H1 (cell line): ENCODE measurements around the gene ARHGEF28. TPM values are rescaled to one million over a fixed set of nuclear protein-coding genes. Genes with fewer than 3 reads are reported as not detected.

Experiments used
- EZH2 ChIP-seq: fragments of 200-600 bp; sonication (generic); IDR thresholded peaks from 2 replicates; pipeline ENCODE4 v1.7.1; 2012; ENCODE audit warnings: low read depth, mild to moderate bottlenecking, moderate library complexity, low read length, inconsistent platforms; ENCODE audit not compliant: severe bottlenecking
- KDM4A ChIP-seq: IDR thresholded peaks from one replicate; pipeline ENCODE4 v1.7.1; 2012; ENCODE audit warnings: low read depth, mild to moderate bottlenecking, moderate library complexity, low read length, inconsistent platforms; ENCODE audit not compliant: severe bottlenecking
- NRF1 ChIP-seq: IDR thresholded peaks from 2 replicates; pipeline ENCODE4 v1.6.1; 2011; ENCODE audit warnings: mild to moderate bottlenecking, low read depth, low read length, improper control_type of control experiment
- POLR2AphosphoS5 ChIP-seq: IDR thresholded peaks from 2 replicates; pipeline ENCODE4 v1.6.1; 2011; ENCODE audit warnings: low read depth, low read length
- RBBP5 ChIP-seq: IDR thresholded peaks from 2 replicates; pipeline ENCODE4 v1.7.1; 2012; ENCODE audit warnings: low read depth, mild to moderate bottlenecking, inconsistent platforms, low read length, moderate library complexity, borderline replicate concordance
- SP1 ChIP-seq: IDR thresholded peaks from 2 replicates; pipeline ENCODE4 v1.6.1; 2011; ENCODE audit warnings: low read depth, low read length
- SP2 ChIP-seq: IDR thresholded peaks from 2 replicates; pipeline ENCODE4 v1.6.1; 2012; ENCODE audit warnings: mild to moderate bottlenecking, low read length, inconsistent platforms
- TAF1 ChIP-seq: IDR thresholded peaks from 2 replicates; pipeline ENCODE4 v1.6.1; 2011; ENCODE audit warnings: mild to moderate bottlenecking, low read depth, low read length
- polyA plus RNA-seq, 7 experiments: library from polyadenylated mRNA; depleted of rRNA in 3 of 7; stranded (reverse) in 5 of 7; unstranded in 2 of 7; fragments of >200 nt in 5 of 7; fragments of 200-250 nt in 2 of 7; gene quantifications; 1 replicate in 5 of 7; 2 replicates in 1 of 7; 4 replicates in 1 of 7; pipeline versions ENCODE4 v1.2.1 to v1.2.3, GENCODE V29; 2011 to 2013; ENCODE audit warnings: missing spikeins in 2 of 7, mixed read lengths in 2 of 7
- total RNA-seq: library from RNA; stranded (reverse); fragmentation: NEBNext Ultra II Directional; extraction: Animal tissue kit (Norgen Biotek cat#: 25700); gene quantifications from 2 replicates; pipeline ENCODE4 v1.2.1, GENCODE V29; 2021
- TF ChIP-seq, protein P1 (sequence below): IDR thresholded peaks from 2 replicates; pipeline ENCODE4 v1.6.1; 2012; ENCODE audit warnings: low read length, inconsistent platforms

Gene ARHGEF28
- total and polyA plus RNA-seq, 2 of the 8 experiments (the other 6 are each of a cell fraction or from before 2014, with no cell fraction given), result 0.33 to 1.0 TPM

DNA sequence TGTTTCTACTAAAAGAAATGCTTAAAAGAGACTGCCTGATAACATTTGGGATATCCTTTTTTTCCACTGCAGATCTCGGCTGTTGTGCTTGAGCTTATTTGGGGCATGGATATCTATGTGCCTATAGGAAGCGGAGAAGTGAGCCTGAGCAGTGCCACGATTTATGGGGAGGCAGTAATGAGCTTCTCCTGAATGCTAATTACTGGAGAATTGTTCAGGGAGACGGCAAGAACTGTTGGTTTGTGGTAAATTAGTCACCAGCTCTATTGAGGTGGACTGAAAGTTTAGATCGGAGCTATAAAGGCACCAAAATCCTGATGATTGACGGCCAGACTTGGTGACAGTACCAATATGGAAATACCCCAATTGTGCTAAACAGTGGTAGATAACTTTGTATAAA lies 186.5 kb downstream of the ARHGEF28 start (continued):
- TF ChIP-seq RBBP5, result no peak
- no peak for TF ChIP-seq TAF1
- TF ChIP-seq NRF1, result no peak
- TF ChIP-seq SP1, result no peak
- TF ChIP-seq SP2, result no peak
- no peak for TF ChIP-seq KDM4A
- no peak for TF ChIP-seq POLR2AphosphoS5
- TF ChIP-seq, protein P1, sequence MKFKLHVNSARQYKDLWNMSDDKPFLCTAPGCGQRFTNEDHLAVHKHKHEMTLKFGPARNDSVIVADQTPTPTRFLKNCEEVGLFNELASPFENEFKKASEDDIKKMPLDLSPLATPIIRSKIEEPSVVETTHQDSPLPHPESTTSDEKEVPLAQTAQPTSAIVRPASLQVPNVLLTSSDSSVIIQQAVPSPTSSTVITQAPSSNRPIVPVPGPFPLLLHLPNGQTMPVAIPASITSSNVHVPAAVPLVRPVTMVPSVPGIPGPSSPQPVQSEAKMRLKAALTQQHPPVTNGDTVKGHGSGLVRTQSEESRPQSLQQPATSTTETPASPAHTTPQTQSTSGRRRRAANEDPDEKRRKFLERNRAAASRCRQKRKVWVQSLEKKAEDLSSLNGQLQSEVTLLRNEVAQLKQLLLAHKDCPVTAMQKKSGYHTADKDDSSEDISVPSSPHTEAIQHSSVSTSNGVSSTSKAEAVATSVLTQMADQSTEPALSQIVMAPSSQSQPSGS, result no peak
- no peak for TF ChIP-seq EZH2
- TF ChIP-seq, all 59 proteins: peak for 0
